ENCODE measurements around the gene TARDBP.
"Not testable (repeated sequence)": the region's sequence is repeated elsewhere in the genome, so short reads cannot be mapped to it uniquely, and the experiment has no call there.

TARDBP gene

GRCh38 chr1:11058595-11059154, 46.2 kb downstream of the TARDBP start:
- in situ Hi-C loops (cut with MboI; ENCODE audit: low sequenced_read_pairs) = no loop called here

- in situ Hi-C loops (cut with MboI; ENCODE audit: low sequenced_read_pairs) = no loop called here
Observed at GRCh38 chr1:11059155-11059967, 46.9 kb downstream of the TARDBP start.

GRCh38 chr1:11059968-11060830, 47.7 kb downstream of the TARDBP start, which contains the start of gene SRM:
SRM (minus strand) TSS chr1:11060018; CDS start chr1:11059943, 75 bp downstream.
- in situ Hi-C loops (cut with MboI; ENCODE audit: low sequenced_read_pairs) = no loop called here

GRCh38 chr1:11061652-11062365, 49.4 kb downstream of the TARDBP start:
- in situ Hi-C loops (cut with MboI; ENCODE audit: low sequenced_read_pairs) = no loop called here

GRCh38 chr1:11062965-11063401, 50.5 kb downstream of the TARDBP start:
- in situ Hi-C loops (cut with MboI; ENCODE audit: low sequenced_read_pairs) = no loop called here

- in situ Hi-C loops (cut with MboI; ENCODE audit: low sequenced_read_pairs) = not testable (repeated sequence)
Observed at GRCh38 chr1:11063937-11064537, 51.6 kb downstream of the TARDBP start.

- in situ Hi-C loops (cut with MboI; ENCODE audit: low sequenced_read_pairs) = no loop called here
Observed at GRCh38 chr1:11064942-11065341, 52.5 kb downstream of the TARDBP start.

GRCh38 chr1:11065796-11066195, 53.3 kb downstream of the TARDBP start:
- in situ Hi-C loops (cut with MboI; ENCODE audit: low sequenced_read_pairs) = no loop called here

GRCh38 chr1:11067716-11068599, 55.5 kb downstream of the TARDBP start:
- in situ Hi-C loops (cut with MboI; ENCODE audit: low sequenced_read_pairs) = no loop called here

- in situ Hi-C loops (cut with MboI; ENCODE audit: low sequenced_read_pairs) = no loop called here
Observed at GRCh38 chr1:11068600-11069473, 56.4 kb downstream of the TARDBP start.

- in situ Hi-C loops (cut with MboI; ENCODE audit: low sequenced_read_pairs) = no loop called here
Observed at GRCh38 chr1:11070876-11071275, 58.4 kb downstream of the TARDBP start.

- in situ Hi-C loops (cut with MboI; ENCODE audit: low sequenced_read_pairs) = no loop called here
Observed at GRCh38 chr1:11071463-11072215, 59.2 kb downstream of the TARDBP start.

- in situ Hi-C loops (cut with MboI; ENCODE audit: low sequenced_read_pairs) = no loop called here
Observed at GRCh38 chr1:11072216-11072917, 59.9 kb downstream of the TARDBP start.

GRCh38 chr1:11073398-11073797, 60.9 kb downstream of the TARDBP start:
- in situ Hi-C loops (cut with MboI; ENCODE audit: low sequenced_read_pairs) = not testable (repeated sequence)
